Right lobe of liver (tissue), 4 donors: ENCODE results near the gene ADAM12.

Experiments used
- POLR2A ChIP-seq: fragments of 450-650 bp; IDR thresholded peaks from one replicate; pipeline ENCODE4 v1.6.1; 2017; ENCODE audit warnings: antibody characterized with exemption, mild to moderate bottlenecking
- TF ChIP-seq, protein P1 (sequence below), 4 donors: fragments of 200-600 bp in 3 of 4; fragments of 450-650 bp in 1 of 4; IDR thresholded peaks; one replicate each; pipeline versions ENCODE4 v1.5.1 to v1.8.0; 2016 to 2022; ENCODE audit warnings: antibody characterized with exemption in 4 of 4, mild to moderate bottlenecking in 2 of 4
- donor health status: DM: no; HTN: no; CAD: no.
- donor health status: DM: no; HTN: no; CAD: no.
- donor health status: DM: no; HTN: yes; CAD: no.

DNA sequence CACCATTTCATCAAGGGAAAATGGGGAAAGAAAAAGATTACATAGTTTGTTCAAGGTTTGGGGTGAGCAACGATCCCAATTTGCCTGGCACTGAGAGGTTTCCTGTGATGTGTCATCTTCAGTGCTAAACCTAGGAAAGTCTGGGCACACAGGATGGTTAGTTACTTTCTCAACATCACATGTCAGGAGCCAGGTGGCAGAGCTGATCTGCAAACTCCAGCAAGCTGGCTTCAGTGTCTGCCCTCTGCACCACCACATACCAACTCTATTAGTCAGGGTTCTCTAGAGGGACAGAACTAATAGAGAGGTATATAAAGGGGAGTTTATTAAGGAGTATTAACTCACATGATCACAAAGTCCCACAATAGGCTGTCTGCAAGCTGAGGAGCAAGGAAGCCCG, 11.3 kb downstream of the ADAM12 start:
- TF ChIP-seq POLR2A = no peak
- TF ChIP-seq, protein P1, sequence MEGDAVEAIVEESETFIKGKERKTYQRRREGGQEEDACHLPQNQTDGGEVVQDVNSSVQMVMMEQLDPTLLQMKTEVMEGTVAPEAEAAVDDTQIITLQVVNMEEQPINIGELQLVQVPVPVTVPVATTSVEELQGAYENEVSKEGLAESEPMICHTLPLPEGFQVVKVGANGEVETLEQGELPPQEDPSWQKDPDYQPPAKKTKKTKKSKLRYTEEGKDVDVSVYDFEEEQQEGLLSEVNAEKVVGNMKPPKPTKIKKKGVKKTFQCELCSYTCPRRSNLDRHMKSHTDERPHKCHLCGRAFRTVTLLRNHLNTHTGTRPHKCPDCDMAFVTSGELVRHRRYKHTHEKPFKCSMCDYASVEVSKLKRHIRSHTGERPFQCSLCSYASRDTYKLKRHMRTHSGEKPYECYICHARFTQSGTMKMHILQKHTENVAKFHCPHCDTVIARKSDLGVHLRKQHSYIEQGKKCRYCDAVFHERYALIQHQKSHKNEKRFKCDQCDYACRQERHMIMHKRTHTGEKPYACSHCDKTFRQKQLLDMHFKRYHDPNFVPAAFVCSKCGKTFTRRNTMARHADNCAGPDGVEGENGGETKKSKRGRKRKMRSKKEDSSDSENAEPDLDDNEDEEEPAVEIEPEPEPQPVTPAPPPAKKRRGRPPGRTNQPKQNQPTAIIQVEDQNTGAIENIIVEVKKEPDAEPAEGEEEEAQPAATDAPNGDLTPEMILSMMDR (IDR thresholded peaks at IDR 0.05) = no peak
